ENCODE measurements around the gene CFAP45.

CFAP45 gene, protein sequence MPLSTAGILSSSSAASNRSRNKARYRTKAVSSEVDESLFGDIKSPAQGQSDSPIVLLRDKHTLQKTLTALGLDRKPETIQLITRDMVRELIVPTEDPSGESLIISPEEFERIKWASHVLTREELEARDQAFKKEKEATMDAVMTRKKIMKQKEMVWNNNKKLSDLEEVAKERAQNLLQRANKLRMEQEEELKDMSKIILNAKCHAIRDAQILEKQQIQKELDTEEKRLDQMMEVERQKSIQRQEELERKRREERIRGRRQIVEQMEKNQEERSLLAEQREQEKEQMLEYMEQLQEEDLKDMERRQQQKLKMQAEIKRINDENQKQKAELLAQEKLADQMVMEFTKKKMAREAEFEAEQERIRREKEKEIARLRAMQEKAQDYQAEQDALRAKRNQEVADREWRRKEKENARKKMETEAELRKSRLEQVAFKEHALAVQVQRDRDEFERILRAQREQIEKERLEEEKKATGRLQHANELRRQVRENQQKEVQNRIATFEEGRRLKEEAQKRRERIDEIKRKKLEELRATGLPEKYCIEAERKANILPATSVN

DNA sequence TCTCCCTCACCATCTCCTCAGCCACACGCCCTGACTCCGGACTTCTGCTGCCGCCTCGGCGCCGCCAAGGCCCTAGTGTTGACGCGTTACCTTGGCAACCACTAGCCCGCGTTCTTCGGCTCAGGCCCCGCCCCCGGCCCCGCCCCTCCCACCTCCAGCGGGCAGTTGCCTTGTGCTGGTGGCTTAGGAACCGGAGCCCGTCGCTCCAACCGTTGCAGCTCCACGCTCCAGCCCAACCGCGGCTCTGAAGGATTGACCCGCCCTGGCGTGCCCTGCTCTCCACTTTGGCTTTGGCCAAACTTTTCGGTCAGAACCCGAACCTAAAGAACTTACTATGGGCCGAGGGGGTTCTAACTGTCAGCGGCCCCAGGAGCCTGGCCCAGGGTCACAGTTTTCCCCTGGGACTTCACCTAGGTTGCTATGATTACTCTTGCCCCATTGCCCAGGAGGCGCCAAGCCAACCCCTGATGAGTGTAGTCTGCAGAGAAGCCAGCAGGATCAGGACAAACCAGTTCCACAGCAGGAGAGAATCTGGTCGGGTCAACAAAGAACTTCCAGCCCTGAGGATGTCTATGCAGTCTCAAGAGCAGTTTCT lies at the start of gene CFAP45:
Gene CFAP45 (minus strand): TSS at position 80 of the 595 bp plus-strand sequence. CDS start 67 bp downstream, at position 13.
- Histone ChIP-seq H3K4me1 (ENCODE audit: control insufficient read depth, low read length) (no peaks in the 10 kb centered on the region), H3K79me2 (ENCODE audit: control insufficient read depth, low read length) (no peaks in the 10 kb centered on the region), H3K36me3 (ENCODE audit: control insufficient read depth, low read length) (no peaks in the 10 kb centered on the region), H3K27ac (ENCODE audit: low read depth, low read length) (no peak within 1 kb of the TSS), H3K4me2 (ENCODE audit: low read length) (no peak within 1 kb of the TSS), H3K4me3 (ENCODE audit: low read length) (no peak within 1 kb of the TSS), H3K27me3 (ENCODE audit: control insufficient read depth, low read length) (no peaks in the 10 kb centered on the region; the same call in 1 of the 2 replicates), H3K9me2 (replicated peaks; ENCODE audit: control insufficient read depth, low read length) (no peaks in the 10 kb centered on the region), H3F3A (ENCODE audit: control insufficient read depth, insufficient read depth) (no peaks in the 10 kb centered on the region), H4K20me1 (ENCODE audit: control insufficient read depth, insufficient read depth, low read depth, low read length) (no peaks in the 10 kb centered on the region), H3K9me3 (ENCODE audit: control insufficient read depth, insufficient read depth, low read length) (no peaks in the 10 kb centered on the region)
- TF ChIP-seq, protein P1, sequence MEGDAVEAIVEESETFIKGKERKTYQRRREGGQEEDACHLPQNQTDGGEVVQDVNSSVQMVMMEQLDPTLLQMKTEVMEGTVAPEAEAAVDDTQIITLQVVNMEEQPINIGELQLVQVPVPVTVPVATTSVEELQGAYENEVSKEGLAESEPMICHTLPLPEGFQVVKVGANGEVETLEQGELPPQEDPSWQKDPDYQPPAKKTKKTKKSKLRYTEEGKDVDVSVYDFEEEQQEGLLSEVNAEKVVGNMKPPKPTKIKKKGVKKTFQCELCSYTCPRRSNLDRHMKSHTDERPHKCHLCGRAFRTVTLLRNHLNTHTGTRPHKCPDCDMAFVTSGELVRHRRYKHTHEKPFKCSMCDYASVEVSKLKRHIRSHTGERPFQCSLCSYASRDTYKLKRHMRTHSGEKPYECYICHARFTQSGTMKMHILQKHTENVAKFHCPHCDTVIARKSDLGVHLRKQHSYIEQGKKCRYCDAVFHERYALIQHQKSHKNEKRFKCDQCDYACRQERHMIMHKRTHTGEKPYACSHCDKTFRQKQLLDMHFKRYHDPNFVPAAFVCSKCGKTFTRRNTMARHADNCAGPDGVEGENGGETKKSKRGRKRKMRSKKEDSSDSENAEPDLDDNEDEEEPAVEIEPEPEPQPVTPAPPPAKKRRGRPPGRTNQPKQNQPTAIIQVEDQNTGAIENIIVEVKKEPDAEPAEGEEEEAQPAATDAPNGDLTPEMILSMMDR (IDR thresholded peaks at IDR 0.05; ENCODE audit: low read depth, low read length, poor library complexity, severe bottlenecking), result no peak
- no peak for TF ChIP-seq EZH2phosphoT487 (IDR thresholded peaks at IDR 0.05; ENCODE audit: borderline replicate concordance, low read length)

DNA sequence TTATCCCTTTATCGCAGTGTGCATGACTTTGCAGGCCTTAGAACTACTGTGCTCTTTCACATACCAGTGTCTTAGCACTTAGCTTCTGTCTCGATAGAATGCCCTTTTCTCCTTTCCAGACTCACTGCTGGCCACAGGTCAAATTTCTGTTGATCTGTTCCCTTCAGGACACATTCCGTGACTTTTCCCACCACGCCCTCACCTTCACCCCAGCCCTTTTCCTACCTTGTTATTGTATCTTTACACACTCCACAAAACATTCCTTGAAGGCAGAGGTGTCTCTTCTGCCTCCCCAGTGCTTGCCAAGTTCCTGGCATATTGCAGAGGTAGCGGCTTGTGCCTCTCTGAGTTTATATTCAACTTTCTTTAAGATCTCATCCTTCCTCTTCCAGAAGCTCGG lies 49.2 kb upstream of the CFAP45 start:
- Histone ChIP-seq H3F3A (ENCODE audit: control insufficient read depth, insufficient read depth) (no peaks in the 10 kb centered on the region), H3K4me2 (ENCODE audit: low read length) (no peak overlapping the region), H4K20me1 (ENCODE audit: control insufficient read depth, insufficient read depth, low read depth, low read length) (no peaks in the 10 kb centered on the region), H3K4me1 (ENCODE audit: control insufficient read depth, low read length) (peaks cover 13% of the 10 kb centered on the region), H3K27me3 (ENCODE audit: control insufficient read depth, low read length) (peaks cover 30% of the 10 kb centered on the region), H3K79me2 (ENCODE audit: control insufficient read depth, low read length) (no peaks in the 10 kb centered on the region), H3K27ac (ENCODE audit: low read depth, low read length) (no peak overlapping the region), H3K9me3 (ENCODE audit: control insufficient read depth, insufficient read depth, low read length) (no peaks in the 10 kb centered on the region), H3K36me3 (ENCODE audit: control insufficient read depth, low read length) (no peaks in the 10 kb centered on the region), H3K4me3 (ENCODE audit: low read length) (no peak overlapping the region), H3K9me2 (replicated peaks; ENCODE audit: control insufficient read depth, low read length) (no peaks in the 10 kb centered on the region)
- TF ChIP-seq, protein P1 (IDR thresholded peaks at IDR 0.05; ENCODE audit: low read depth, low read length, poor library complexity, severe bottlenecking), result no peak
- no peak for TF ChIP-seq EZH2phosphoT487 (IDR thresholded peaks at IDR 0.05; ENCODE audit: borderline replicate concordance, low read length)

DNA sequence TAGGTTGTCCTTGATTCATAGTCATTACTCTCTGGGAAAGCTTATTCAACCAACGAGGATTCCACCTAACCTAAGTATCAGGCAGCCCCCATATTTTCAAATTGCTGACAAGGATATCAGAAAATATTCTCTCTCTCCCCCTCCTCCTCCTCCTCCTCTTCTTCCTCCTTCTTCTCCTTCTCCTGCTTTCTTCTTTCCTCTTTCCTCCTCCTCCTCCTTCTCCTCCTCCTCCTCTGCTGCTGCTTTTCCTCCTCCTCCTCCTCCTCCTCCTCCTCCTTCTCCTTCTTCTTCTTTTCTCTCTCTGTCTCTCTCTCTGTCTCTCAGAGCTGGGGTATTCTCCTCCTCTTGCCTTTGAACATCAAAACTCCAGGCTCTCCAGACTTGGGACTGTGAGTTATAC lies 48.0 kb upstream of the CFAP45 start:
- Histone ChIP-seq H3K9me3 (ENCODE audit: control insufficient read depth, insufficient read depth, low read length) (no peaks in the 10 kb centered on the region), H4K20me1 (ENCODE audit: control insufficient read depth, insufficient read depth, low read depth, low read length) (no peaks in the 10 kb centered on the region), H3K79me2 (ENCODE audit: control insufficient read depth, low read length) (no peaks in the 10 kb centered on the region), H3F3A (ENCODE audit: control insufficient read depth, insufficient read depth) (no peaks in the 10 kb centered on the region), H3K36me3 (ENCODE audit: control insufficient read depth, low read length) (no peaks in the 10 kb centered on the region), H3K4me2 (ENCODE audit: low read length) (no peak overlapping the region), H3K4me1 (ENCODE audit: control insufficient read depth, low read length) (peaks cover 13% of the 10 kb centered on the region), H3K27ac (ENCODE audit: low read depth, low read length) (no peak overlapping the region), H3K9me2 (replicated peaks; ENCODE audit: control insufficient read depth, low read length) (no peaks in the 10 kb centered on the region), H3K4me3 (ENCODE audit: low read length) (no peak overlapping the region), H3K27me3 (ENCODE audit: control insufficient read depth, low read length) (peaks cover 29% of the 10 kb centered on the region)
- TF ChIP-seq, protein P1 (IDR thresholded peaks at IDR 0.05; ENCODE audit: low read depth, low read length, poor library complexity, severe bottlenecking), result no peak
- TF ChIP-seq EZH2phosphoT487 (IDR thresholded peaks at IDR 0.05; ENCODE audit: borderline replicate concordance, low read length), result no peak

Measured in DOHH2 (cell line).